Lower leg skin (tissue), 4 donors: Measurements from ENCODE around the gene TMEM59. TPM values are rescaled to one million over a fixed set of nuclear protein-coding genes. Genes with fewer than 3 reads are reported as not detected.
"Not testable (repeated sequence)": the region's sequence is repeated elsewhere in the genome, so short reads cannot be mapped to it uniquely, and the experiment has no call there.

Experiments used
- DNase-seq, 2 donors: peaks; one replicate each; pipeline ENCODE4 v3.0.0-alpha.2; 2019; ENCODE audit warnings: low spot score in 2 of 2
- H3K4me3 ChIP-seq: fragments of 200-600 bp; sonication (generic); 2 replicates; pipeline ENCODE4 v1.5.1; 2017; ENCODE audit warnings: mild to moderate bottlenecking, low read depth; ENCODE audit not compliant: poor library complexity, severe bottlenecking
- CTCF ChIP-seq, 3 donors: fragments of 450-650 bp; IDR thresholded peaks; one replicate each; pipeline ENCODE4 v1.5.1; 2016; ENCODE audit warnings: antibody characterized with exemption in 3 of 3, mild to moderate bottlenecking in 3 of 3, moderate library complexity in 2 of 3
- POLR2A ChIP-seq, 2 donors: fragments of 450-650 bp; IDR thresholded peaks; one replicate each; pipeline ENCODE4 v1.6.1; 2016 to 2017; ENCODE audit warnings: antibody characterized with exemption in 2 of 2, mild to moderate bottlenecking in 1 of 2, moderate library complexity in 1 of 2
- WGBS, 2 donors: methylation state at CpG; one replicate each; pipeline ENCODE4 v1.1.5; 2018; 5-methylcytosine and 5-hydroxymethylcytosine counted together
- intact Hi-C: fragments of 100-400 bp; cut with DNase I; formaldehyde crosslinking; loops from one replicate; pipeline ENCODE4 v1.15.0; 2023; ENCODE audit warnings: low total_unique reads
- total RNA-seq, 4 donors: library from RNA; depleted of rRNA; stranded (reverse); fragments of >200 nt; gene quantifications; one replicate each; pipeline ENCODE4 v1.1.0, GENCODE V29; 2016

Gene TMEM59
- total RNA-seq, 4 donors from 2014 or later, result 197 to 355 (median 320) TPM

- intact Hi-C loops, result no loop called here
- peak in 1 of 2 donors; percentile 20 for DNase-seq
- TF ChIP-seq CTCF (IDR thresholded peaks at IDR 0.05), result no peak
- no peak for TF ChIP-seq POLR2A (IDR thresholded peaks at IDR 0.05)
- no peak overlapping the region for H3K4me3 ChIP-seq
- 70 to 83% methylated on average over 9 of the region's 9 CpGs for WGBS, 2 donors
Observed at GRCh38 chr1:54002544-54003248, 50.3 kb downstream of the TMEM59 start.

GRCh38 chr1:54001591-54001990 lies 51.4 kb downstream of the TMEM59 start:
- no peak for DNase-seq
- TF ChIP-seq CTCF (IDR thresholded peaks at IDR 0.05) (no peak), POLR2A (IDR thresholded peaks at IDR 0.05) (no peak)
- intact Hi-C loops, result no loop called here
- WGBS, 2 donors, result 24 to 42% methylated on average over 3 of the region's 3 CpGs
- no peak overlapping the region for H3K4me3 ChIP-seq

GRCh38 chr1:53999920-54000319 lies 53.1 kb downstream of the TMEM59 start:
- DNase-seq, result no peak
- TF ChIP-seq CTCF (IDR thresholded peaks at IDR 0.05), result no peak
- TF ChIP-seq POLR2A (IDR thresholded peaks at IDR 0.05), result no peak
- intact Hi-C loops, result no loop called here
- no peak overlapping the region for H3K4me3 ChIP-seq

GRCh38 chr1:53998223-53998622 lies 54.8 kb downstream of the TMEM59 start:
- WGBS, 2 donors, result 82 to 88% methylated on average over 1 of the region's 1 CpG
- intact Hi-C loops, result no loop called here
- TF ChIP-seq POLR2A (IDR thresholded peaks at IDR 0.05) (no peak), CTCF (IDR thresholded peaks at IDR 0.05) (no peak)

GRCh38 chr1:53995683-53996082 lies 57.3 kb downstream of the TMEM59 start:
- TF ChIP-seq POLR2A (IDR thresholded peaks at IDR 0.05) (no peak), CTCF (IDR thresholded peaks at IDR 0.05) (no peak)
- intact Hi-C loops, result no loop called here
- DNase-seq, result no peak
- 93 to 100% methylated on average over 1 of the region's 1 CpG for WGBS, 2 donors
- no peak overlapping the region for H3K4me3 ChIP-seq

More at GRCh38 chr1:53998223-53998622, 54.8 kb downstream of the TMEM59 start:
- no peak overlapping the region for H3K4me3 ChIP-seq
- no peak for DNase-seq

- H3K4me3 ChIP-seq, DNase-seq, intact Hi-C loops: not testable (repeated sequence)
- 89 to 91% methylated on average over 2 of the region's 2 CpGs for WGBS, 2 donors
Observed at GRCh38 chr1:53994516-53994915, 58.5 kb downstream of the TMEM59 start.
